Measurements from ENCODE around the gene IQCK.
A peak's percentile ranks its signal among the peaks of the same experiment; 100 is the strongest.

The IQCK gene

DNA sequence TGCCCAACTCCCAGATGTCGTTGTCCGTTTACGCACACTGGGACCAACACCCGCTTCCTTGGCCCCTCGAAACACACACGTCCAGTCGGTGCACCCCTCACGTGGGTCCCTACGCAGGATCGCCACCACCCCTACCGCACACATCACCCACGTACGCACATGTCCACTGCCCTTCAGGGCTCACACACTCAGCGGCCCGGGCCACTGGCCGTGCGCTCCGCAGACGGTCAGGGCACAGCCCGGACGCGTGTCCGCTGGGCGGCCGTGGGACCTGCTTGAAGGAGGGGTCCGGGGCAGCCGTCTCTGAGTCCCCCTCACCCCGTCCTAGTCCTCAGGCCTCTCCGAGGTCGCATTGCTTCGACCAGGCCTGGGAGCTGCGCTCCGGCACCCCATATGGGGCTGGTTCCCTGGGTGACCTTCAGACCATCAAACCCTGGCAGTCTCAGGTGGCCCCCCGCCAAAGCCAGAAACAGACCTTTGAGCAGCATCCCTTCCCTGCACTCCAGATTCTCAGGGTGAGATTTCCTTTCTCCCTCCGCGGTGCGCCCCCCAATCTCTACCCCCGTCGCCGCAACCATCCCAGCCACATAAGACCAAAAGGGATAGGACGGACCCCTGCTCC is 167.5 kb downstream of the IQCK start:
- Histone ChIP-seq H3K36me3 (ENCODE audit: insufficient read depth, low read length) (no peaks in the 10 kb centered on the region), H3K4me2 (ENCODE audit: low read length) (peak overlapping the region; percentile 97), H3K4me3 (ENCODE audit: low read length) (peak overlapping the region; percentile 79), H3K9me3 (replicated peaks; ENCODE audit: low read length) (no peaks in the 10 kb centered on the region), H3K27me3 (ENCODE audit: control insufficient read depth, insufficient read depth, low read length) (peaks cover 14% of the 10 kb centered on the region), H3K4me1 (ENCODE audit: control insufficient read depth, insufficient read depth, low read length) (peaks cover 8% of the 10 kb centered on the region), H3K9ac (ENCODE audit: low read depth, low read length) (peak overlapping the region; percentile 52)

DNA sequence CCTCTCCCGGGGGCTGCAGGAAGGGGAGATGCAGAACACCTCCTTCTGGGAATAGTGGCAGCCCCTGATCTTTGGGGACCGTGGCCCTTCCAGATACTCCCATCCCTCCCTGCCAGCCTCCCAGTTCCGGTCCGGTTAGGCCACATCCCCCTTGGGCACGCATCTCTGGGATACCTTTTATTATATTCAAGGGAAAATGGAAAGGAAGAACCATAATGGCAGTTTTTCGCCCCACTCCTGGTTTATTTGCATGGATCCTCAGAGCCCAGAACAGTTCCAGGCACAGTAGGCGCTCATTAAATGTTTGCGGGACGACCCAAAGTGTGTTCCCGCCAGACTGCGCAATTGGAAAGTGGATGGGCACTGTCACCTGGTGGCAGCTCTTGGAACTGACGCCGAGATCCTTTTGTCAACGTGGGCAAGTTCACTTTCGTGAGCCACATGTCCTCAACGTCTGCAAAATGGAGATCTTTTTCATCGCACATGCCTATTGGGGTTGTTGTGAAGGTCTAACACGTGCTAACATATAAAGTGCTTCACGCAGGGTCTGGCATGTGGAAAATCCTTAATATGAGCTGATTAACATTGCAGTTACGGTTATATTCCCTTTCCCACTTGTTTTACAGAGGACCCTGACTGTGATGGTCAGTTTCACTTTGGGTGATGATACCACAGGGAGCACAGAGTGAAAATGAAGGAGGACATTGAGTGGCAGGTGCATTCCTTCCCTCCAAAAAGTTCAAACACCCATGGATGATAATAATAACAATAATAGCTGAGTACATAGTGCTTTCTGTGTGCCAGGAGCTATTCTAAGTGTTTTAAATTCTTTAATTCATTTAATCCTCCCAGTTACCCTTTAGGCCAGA is 168.2 kb downstream of the IQCK start:
- H3K4me2 ChIP-seq (ENCODE audit: low read length), result peak overlapping the region; percentile 97
- H3K27me3 ChIP-seq (ENCODE audit: control insufficient read depth, insufficient read depth, low read length), result peaks cover 14% of the 10 kb centered on the region
- H3K9ac ChIP-seq (ENCODE audit: low read depth, low read length), result no peak overlapping the region
- peak overlapping the region; percentile 15 for H3K4me3 ChIP-seq (ENCODE audit: low read length)
- H3K9me3 ChIP-seq (replicated peaks; ENCODE audit: low read length), result no peaks in the 10 kb centered on the region
- H3K36me3 ChIP-seq (ENCODE audit: insufficient read depth, low read length), result no peaks in the 10 kb centered on the region
- H3K4me1 ChIP-seq (ENCODE audit: control insufficient read depth, insufficient read depth, low read length), result peaks cover 8% of the 10 kb centered on the region

DNA sequence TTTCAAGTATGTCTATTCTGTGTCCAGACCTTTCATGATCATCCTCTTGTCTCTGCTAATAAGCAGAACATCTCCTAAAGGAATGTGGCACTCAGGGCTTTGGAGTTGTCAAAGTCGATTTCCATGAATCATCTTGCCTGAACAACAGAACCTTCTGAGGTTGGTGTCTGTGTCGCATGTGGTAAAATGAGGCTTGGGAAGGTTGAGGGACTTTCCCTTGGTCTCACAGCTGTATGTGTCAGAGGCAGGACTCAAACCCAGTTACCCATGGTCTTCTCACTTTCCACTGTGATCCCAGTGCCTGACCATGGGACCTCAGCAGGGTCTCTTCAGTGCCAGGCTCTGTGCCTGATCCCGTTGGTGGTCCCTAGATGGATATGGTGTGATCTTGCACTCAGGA is 170.8 kb downstream of the IQCK start:
- peaks cover 8% of the 10 kb centered on the region for H3K4me1 ChIP-seq (ENCODE audit: control insufficient read depth, insufficient read depth, low read length)
- H3K4me2 ChIP-seq (ENCODE audit: low read length), result no peak overlapping the region
- H3K9ac ChIP-seq (ENCODE audit: low read depth, low read length), result no peak overlapping the region
- H3K4me3 ChIP-seq (ENCODE audit: low read length), result no peak overlapping the region
- no peaks in the 10 kb centered on the region for H3K9me3 ChIP-seq (replicated peaks; ENCODE audit: low read length)
- no peaks in the 10 kb centered on the region for H3K36me3 ChIP-seq (ENCODE audit: insufficient read depth, low read length)
- H3K27me3 ChIP-seq (ENCODE audit: control insufficient read depth, insufficient read depth, low read length), result peaks cover 3% of the 10 kb centered on the region

DNA sequence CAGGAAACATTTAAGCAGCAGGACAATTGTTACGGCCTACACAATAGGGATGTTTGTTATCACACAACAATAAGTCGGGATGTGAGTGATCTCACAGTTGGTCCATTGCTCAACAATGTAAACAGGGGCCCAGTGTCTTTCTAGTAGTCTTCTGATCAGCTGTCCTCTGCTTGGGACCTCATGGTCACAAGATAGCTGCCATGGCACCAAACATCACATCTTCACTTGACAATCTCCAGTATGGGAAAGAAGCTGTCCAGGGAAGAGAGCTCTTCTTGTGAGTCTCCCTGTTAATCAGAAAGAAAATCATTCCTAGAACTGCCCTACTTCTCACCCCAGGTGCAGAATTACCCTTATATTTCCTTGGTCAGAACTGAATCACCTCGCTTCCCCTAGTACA is 172.8 kb downstream of the IQCK start:
- no peak overlapping the region for H3K4me3 ChIP-seq (ENCODE audit: low read length)
- no peaks in the 10 kb centered on the region for H3K4me1 ChIP-seq (ENCODE audit: control insufficient read depth, insufficient read depth, low read length)
- peaks cover 7% of the 10 kb centered on the region for H3K27me3 ChIP-seq (ENCODE audit: control insufficient read depth, insufficient read depth, low read length)
- H3K9ac ChIP-seq (ENCODE audit: low read depth, low read length), result no peak overlapping the region
- no peak overlapping the region for H3K4me2 ChIP-seq (ENCODE audit: low read length)
- H3K36me3 ChIP-seq (ENCODE audit: insufficient read depth, low read length), result no peaks in the 10 kb centered on the region
- H3K9me3 ChIP-seq (replicated peaks; ENCODE audit: low read length), result no peaks in the 10 kb centered on the region

GRCh38 chr16:19892902-19893301 is 174.8 kb downstream of the IQCK start:
- Histone ChIP-seq H3K36me3 (ENCODE audit: insufficient read depth, low read length) (no peaks in the 10 kb centered on the region), H3K27me3 (ENCODE audit: control insufficient read depth, insufficient read depth, low read length) (peaks cover 9% of the 10 kb centered on the region), H3K4me2 (ENCODE audit: low read length) (no peak overlapping the region), H3K4me1 (ENCODE audit: control insufficient read depth, insufficient read depth, low read length) (no peaks in the 10 kb centered on the region), H3K9me3 (replicated peaks; ENCODE audit: low read length) (no peaks in the 10 kb centered on the region), H3K9ac (ENCODE audit: low read depth, low read length) (no peak overlapping the region), H3K4me3 (ENCODE audit: low read length) (no peak overlapping the region)

DNA sequence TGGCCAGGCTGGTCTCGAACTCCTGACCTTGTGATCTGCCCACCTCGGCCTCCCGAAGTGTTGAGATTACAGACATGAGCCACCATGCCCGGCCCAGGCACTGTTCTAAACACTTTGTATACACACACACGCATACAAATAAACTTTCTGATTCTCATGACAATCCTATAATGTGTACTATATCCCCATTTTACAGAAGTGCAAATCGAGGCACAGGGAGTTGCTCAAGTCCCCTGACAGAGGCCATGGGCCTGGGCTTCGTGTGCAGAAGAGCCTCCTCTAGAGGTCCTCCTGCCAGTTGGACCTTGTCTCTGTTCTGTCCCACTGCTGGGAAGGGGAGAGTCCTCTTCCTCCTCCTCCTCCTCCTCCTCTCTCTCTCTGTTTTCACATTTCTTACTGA is 176.5 kb downstream of the IQCK start:
- Histone ChIP-seq H3K9ac (ENCODE audit: low read depth, low read length) (no peak overlapping the region), H3K4me1 (ENCODE audit: control insufficient read depth, insufficient read depth, low read length) (no peaks in the 10 kb centered on the region), H3K4me3 (ENCODE audit: low read length) (no peak overlapping the region), H3K27me3 (ENCODE audit: control insufficient read depth, insufficient read depth, low read length) (peaks cover 9% of the 10 kb centered on the region), H3K9me3 (replicated peaks; ENCODE audit: low read length) (no peaks in the 10 kb centered on the region), H3K36me3 (ENCODE audit: insufficient read depth, low read length) (no peaks in the 10 kb centered on the region), H3K4me2 (ENCODE audit: low read length) (no peak overlapping the region)

- Histone ChIP-seq H3K36me3 (ENCODE audit: insufficient read depth, low read length) (no peaks in the 10 kb centered on the region), H3K9ac (ENCODE audit: low read depth, low read length) (no peak overlapping the region), H3K4me3 (ENCODE audit: low read length) (no peak overlapping the region), H3K4me1 (ENCODE audit: control insufficient read depth, insufficient read depth, low read length) (no peaks in the 10 kb centered on the region), H3K4me2 (ENCODE audit: low read length) (no peak overlapping the region), H3K27me3 (ENCODE audit: control insufficient read depth, insufficient read depth, low read length) (peaks cover 9% of the 10 kb centered on the region), H3K9me3 (replicated peaks; ENCODE audit: low read length) (no peaks in the 10 kb centered on the region)
Measured at GRCh38 chr16:19896951-19897350, 178.9 kb downstream of the IQCK start.

- Histone ChIP-seq H3K27me3 (ENCODE audit: control insufficient read depth, insufficient read depth, low read length) (peaks cover 6% of the 10 kb centered on the region), H3K9me3 (replicated peaks; ENCODE audit: low read length) (no peaks in the 10 kb centered on the region), H3K9ac (ENCODE audit: low read depth, low read length) (no peak overlapping the region), H3K4me3 (ENCODE audit: low read length) (no peak overlapping the region), H3K4me1 (ENCODE audit: control insufficient read depth, insufficient read depth, low read length) (no peaks in the 10 kb centered on the region), H3K4me2 (ENCODE audit: low read length) (no peak overlapping the region), H3K36me3 (ENCODE audit: insufficient read depth, low read length) (no peaks in the 10 kb centered on the region)
Measured at GRCh38 chr16:19898166-19898565, 180.1 kb downstream of the IQCK start.

- Histone ChIP-seq H3K9me3 (replicated peaks; ENCODE audit: low read length) (no peaks in the 10 kb centered on the region), H3K4me2 (ENCODE audit: low read length) (no peak overlapping the region), H3K4me3 (ENCODE audit: low read length) (no peak overlapping the region), H3K36me3 (ENCODE audit: insufficient read depth, low read length) (no peaks in the 10 kb centered on the region), H3K27me3 (ENCODE audit: control insufficient read depth, insufficient read depth, low read length) (peaks cover 6% of the 10 kb centered on the region), H3K9ac (ENCODE audit: low read depth, low read length) (no peak overlapping the region), H3K4me1 (ENCODE audit: control insufficient read depth, insufficient read depth, low read length) (no peaks in the 10 kb centered on the region)
Measured at GRCh38 chr16:19898924-19899604, 181.0 kb downstream of the IQCK start.

- Histone ChIP-seq H3K4me3 (ENCODE audit: low read length) (no peak overlapping the region), H3K4me2 (ENCODE audit: low read length) (no peak overlapping the region)
Measured at GRCh38 chr16:19899605-19899955, 181.5 kb downstream of the IQCK start.

GRCh38 chr16:19901164-19901563 is 183.1 kb downstream of the IQCK start:
- H3K36me3 ChIP-seq (ENCODE audit: insufficient read depth, low read length), result no peaks in the 10 kb centered on the region
- no peaks in the 10 kb centered on the region for H3K9me3 ChIP-seq (replicated peaks; ENCODE audit: low read length)
- no peaks in the 10 kb centered on the region for H3K4me1 ChIP-seq (ENCODE audit: control insufficient read depth, insufficient read depth, low read length)
- H3K4me2 ChIP-seq (ENCODE audit: low read length), result no peak overlapping the region
- peaks cover 7% of the 10 kb centered on the region for H3K27me3 ChIP-seq (ENCODE audit: control insufficient read depth, insufficient read depth, low read length)
- H3K4me3 ChIP-seq (ENCODE audit: low read length), result no peak overlapping the region
- no peak overlapping the region for H3K9ac ChIP-seq (ENCODE audit: low read depth, low read length)

More at GRCh38 chr16:19899605-19899955, 181.5 kb downstream of the IQCK start:
- Histone ChIP-seq H3K27me3 (ENCODE audit: control insufficient read depth, insufficient read depth, low read length) (peaks cover 6% of the 10 kb centered on the region), H3K9me3 (replicated peaks; ENCODE audit: low read length) (no peaks in the 10 kb centered on the region), H3K36me3 (ENCODE audit: insufficient read depth, low read length) (no peaks in the 10 kb centered on the region), H3K4me1 (ENCODE audit: control insufficient read depth, insufficient read depth, low read length) (no peaks in the 10 kb centered on the region), H3K9ac (ENCODE audit: low read depth, low read length) (no peak overlapping the region)

Measured in skeletal muscle satellite cell (primary cell).